GM21786 (cell line): ENCODE measurements around the gene SLC7A6.
"Not testable (repeated sequence)": the region's sequence is repeated elsewhere in the genome, so short reads cannot be mapped to it uniquely, and the experiment has no call there.

Source experiments
- ATAC-seq: cut with Tn5 transposase; IDR thresholded peaks from one replicate; pipeline ENCODE4 v1.9.1; 2021; ENCODE audit not compliant: unreplicated experiment

SLC7A6 gene

DNA sequence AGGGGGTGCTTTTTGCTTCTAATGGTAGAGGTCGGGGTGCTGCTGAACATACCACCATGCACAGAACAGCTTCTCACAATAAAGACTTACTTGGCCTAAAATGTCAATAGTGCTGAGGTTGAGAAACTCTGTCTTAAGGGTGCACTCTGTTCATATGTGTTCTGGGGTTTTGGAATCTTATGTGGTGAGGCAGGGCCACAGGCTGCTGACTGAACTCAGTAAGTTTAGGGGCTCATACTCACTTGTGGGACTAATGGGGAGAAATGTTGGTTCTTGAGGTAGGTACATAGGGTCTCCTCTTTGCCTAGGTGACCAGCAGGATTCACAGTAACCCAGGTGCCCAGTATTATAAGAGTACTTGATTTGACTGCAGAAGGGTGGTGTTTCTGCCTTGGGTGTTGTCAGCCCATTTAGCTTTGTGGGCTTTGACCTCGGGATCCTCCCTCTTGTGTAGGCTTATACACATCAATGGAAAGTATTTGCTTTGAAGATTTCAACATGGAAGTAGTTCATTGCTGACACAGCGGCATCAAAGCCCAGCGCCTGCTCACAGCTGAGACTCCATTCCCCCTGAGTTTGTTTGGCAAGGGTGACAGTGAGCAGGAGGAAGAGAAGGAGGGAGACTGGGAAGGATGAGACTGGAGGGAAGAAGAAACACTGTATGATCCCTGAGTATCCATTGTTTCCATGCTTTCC lies 17.2 kb downstream of the SLC7A6 start:
- no peak for ATAC-seq

DNA sequence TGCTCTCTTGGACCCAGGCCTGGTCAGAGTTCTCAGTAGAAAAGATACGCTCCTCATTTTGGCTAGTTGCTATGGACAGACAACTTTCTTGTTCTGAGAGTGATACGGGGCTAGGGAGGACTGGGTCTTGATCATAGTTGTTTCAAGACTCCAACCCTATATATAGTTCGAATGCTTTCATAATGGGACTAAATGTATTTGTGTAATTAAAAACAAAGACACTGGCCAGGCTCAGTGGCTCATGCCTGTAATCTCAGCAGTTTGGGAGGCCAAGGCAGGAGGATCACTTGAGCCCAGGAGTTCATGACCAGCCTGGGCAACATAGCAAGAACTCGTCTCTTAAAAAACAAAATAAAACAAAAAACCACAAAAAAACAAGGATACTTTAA lies 17.7 kb downstream of the SLC7A6 start:
- no peak for ATAC-seq

DNA sequence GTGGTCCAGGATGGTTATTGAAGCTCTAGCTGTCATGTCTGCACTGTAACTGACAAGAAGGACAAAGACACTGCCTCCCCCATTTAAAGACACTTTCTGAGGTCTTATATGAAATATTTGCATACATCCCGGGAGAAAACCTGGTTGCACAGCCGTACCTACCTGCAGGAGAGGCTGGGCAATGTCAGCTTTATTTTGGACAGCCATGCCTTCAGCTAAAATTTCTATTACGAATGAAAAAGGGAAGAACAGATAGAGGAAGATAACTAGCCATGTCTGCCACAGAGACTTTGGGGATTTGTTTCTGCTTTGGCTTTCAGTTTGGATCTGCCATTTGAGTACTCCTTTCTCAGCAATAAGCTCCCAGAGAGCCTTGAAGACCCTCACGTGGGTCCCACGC lies 19.0 kb downstream of the SLC7A6 start:
- ATAC-seq = no peak

DNA sequence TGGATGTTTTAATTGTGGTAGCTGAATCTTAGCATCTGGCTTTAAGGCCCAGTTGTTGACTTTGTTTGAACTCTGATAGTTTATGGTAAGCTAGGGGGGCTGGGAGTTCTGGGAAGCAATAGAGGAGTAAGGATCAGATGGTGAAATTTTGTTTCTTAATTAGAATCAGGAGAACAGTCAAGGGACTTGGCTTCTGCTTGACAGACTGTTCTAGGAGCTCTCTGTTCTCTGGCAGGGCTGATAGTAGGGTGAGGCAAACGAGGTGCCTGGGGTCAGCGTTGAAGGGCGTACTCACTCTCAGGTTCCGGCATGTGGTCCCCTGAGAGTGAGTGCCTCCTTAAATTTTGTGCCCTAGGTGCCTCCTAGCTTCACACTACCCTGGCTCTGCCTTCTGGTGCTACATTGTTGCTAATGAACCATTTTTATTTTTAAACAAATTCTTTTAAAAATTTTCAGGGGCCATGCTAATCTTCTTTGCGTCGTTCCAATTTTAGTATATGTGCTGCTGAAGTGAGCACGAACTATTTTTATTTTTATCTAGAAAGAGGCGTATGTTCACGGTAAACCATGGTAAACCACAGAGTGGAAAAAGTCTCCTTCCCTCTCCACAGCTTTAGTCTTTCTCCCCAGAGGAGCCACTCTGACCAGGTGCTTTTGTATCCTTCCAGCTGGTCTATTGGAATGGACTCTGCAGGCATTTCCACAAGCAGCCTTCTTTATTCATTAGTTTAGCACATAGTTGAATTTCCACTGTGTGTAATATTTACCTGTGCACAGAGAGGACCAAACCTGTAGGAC lies 19.7 kb downstream of the SLC7A6 start:
- peak; percentile 50 for ATAC-seq

DNA sequence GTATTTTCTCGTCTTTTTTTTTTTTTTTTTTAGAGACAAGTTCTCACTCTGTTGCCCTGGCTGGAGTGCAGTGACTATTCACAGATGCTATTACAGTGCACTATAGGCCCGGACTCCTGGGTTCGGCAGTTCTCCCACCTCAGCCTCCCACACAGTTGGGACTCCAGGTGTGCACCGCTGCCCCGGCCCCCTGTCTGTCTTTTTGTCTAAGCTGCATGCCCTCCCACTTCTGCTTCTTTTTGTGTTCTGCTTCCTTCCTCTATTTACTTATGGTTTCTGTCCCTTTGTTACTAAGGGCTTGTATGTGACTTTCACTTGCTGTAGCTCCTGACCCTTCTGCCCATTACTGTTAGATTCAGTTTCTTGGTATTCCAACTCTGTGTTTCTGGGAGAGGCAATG lies 20.5 kb downstream of the SLC7A6 start:
- peak; percentile 45 for ATAC-seq

DNA sequence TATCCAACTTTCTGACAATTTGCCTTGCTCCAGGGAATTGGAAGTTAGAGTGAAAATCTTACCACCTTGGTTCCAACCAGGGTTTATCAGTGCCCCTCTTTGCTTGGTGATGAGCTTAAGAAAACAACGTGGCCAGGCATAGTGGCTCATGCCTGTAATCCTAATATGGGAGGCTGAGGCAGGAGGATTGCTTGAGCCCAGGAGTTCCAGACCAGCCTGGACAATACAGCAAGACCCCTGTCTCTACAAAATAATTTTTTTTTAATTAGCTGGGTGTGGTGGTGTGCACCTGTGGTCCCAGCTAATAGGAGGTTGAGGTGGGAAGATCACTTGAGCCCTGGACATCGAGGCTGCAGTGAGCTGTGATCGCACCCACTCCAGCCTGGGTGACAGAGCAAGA lies 21.4 kb downstream of the SLC7A6 start:
- no peak for ATAC-seq

DNA sequence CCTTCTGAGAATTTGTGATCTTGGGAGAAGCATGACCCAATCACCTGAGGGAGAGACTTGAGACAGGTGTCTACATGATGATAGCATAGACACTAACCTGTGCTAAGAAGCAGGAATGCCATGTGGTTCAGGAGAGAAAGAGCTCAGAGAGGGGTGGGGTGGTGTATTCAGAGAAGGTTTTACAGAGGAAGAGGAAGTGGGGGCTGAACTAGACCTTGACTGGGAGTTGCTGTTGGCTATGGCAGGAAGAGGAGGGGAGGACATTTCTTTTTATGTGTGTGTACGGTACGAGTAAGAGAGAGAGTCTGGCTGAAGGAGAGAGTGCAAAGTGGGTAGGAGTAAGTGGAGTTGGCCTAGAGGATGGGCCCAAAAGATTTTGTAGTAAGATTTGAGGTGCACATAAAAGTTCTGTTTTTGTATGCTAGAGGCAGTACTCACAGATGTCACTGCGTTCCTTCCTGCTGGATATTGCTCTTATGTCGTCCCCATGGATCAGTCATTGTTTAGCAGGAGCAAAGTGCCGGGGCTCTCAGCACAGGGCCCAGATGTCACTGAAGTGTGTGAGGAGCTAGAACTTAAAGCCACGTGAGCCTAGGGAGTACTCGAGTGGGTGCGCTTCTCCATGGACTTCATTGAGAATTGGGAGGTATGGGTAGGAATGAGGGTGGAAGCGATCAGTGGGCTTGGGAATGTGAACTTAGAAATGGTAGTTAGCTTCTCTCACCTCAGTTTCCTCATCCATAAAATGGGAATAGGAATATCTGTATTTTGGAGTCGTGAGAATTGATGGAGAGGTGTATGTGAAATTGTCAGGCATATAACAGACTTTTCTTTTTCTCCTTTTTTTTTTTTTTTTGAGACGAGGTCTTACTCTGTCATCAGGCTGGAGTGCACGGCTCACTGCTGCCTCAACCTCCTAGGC lies 22.1 kb downstream of the SLC7A6 start:
- ATAC-seq = no peak

DNA sequence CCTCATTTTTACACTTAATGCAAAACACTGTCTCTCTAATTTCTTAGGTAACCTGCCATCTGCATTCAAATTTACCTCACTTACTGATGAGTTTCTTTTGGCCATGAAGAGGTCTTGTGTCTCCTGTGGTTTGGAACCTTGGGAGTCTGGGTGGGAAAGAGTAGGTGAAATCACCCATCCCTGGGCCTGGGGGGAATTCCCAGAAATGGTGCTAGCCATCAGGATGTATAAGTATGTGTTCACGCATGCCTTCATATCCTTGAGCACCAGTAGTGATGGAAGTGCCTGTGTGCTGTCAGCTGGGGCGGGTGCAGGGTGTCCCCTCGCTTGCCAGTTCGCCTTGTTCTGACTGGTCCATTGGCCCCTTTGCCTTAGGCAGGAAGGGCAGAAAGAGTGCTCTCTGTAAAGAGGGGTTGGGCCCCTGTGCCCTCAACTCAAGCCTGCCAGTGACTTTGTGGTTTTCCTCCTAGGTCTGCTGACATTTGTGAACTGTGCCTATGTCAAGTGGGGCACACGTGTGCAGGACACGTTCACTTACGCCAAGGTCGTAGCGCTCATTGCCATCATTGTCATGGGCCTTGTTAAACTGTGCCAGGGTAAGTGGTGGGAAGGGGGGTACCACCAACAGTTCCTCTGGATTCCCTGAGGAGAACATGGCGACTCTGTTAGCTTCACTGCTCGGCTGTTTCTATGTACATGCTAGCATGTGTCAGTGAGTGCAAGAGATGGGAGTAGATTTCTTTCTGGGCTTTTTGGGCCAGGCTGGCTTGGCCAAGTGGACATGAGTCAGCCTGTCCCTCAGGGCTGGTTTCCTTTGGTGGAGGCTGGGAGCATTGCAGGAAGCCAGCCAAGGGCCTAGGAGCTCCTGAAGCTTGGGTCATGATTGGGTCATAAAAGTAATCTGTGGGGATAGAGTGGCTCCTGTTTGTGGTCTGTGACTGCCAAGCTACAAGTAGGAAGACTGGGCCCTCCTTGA lies 23.2 kb downstream of the SLC7A6 start:
- no peak for ATAC-seq

DNA sequence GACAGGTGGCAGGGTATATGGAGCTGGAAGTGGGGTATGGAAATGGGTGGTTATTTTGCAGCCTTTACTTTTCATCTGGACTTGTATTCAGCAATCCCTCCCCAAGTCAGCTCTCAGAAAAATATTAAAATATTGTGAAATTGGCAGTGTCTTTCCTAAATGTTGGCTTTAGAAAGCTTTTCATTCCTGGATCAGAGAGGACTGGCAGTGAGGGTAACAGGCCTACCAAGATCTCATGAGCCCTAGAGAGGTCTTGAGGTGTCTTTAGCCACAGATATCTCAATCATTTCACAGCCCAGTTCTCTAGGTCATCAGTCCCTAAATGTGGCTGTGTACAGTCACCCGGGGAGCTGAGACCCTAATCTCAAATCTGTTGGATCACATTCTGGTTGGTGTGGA lies 23.9 kb downstream of the SLC7A6 start:
- no peak for ATAC-seq

DNA sequence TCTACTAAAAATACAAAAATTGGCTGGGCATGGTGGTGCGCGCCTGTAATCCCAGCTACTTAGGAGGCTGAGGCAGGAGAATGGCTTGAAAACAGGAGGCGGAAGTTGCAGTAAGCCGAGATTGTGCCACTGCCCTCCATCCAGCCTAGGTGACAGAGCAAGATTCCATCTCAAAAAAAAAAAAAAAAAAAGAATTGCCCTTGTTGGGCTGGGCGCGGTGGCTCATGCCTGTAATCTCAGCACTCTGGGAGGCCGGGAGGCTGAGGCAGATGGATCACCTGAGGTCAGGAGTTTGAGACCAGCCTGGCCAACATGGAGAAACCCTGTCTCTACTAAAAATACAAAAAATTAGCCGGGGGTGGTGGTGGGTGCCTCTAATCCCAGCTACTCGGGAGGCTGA lies 24.5 kb downstream of the SLC7A6 start:
- not testable (repeated sequence) for ATAC-seq

DNA sequence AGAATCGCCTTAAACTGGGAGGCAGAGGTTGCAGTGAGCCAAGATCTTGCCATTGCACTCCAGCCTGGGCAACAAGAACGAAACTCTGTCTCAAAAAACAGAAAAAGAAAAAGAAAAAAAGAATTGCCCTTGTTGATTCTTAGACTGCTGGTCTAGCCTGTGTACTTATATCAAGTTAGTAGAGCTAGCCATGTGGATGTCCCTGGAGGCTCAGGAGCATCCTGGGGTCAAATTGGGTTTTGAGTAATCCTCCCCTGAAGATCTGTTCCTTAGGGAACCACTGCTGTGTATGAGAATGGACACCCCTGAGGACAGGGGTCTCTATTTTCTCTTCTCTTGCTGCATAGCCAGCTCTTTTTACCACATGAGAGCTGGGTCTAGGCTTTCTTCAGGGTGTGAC lies 24.9 kb downstream of the SLC7A6 start:
- peak; percentile 7 for ATAC-seq

DNA sequence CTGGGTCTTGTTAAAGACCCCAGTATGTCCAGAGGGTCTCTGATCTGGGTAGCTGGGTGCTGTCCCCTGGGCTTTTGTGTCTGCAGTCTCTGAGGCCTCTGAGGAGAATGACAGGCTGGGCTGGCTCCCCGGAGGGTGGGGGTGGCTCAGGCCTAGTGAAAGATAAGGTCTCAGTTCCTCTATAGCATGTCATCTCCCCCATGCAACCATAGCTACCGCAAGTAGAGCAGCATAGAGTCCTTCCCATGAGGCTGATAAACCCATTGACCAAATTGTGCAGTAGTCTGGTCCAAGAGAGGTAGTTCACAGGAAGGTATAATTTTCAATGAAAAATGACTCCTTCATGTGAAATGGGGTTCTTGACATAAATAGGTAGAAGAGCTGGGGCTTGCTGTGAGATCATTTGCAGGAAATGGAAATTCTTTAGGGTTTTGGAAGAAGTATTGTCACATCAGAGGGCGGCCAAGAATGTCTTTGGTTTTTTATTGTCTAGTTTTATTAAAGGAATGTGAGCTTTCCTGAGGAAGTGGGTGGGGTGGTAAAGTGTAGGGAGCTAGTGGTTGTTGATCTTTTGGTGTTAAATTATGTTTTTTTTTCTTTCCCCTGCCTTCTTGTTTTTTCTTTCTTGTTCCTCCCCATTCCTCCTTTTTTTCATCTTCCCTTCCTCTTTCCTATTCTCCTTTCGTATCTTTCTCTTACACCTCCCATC lies 25.4 kb downstream of the SLC7A6 start:
- peak; percentile 84 for ATAC-seq

DNA sequence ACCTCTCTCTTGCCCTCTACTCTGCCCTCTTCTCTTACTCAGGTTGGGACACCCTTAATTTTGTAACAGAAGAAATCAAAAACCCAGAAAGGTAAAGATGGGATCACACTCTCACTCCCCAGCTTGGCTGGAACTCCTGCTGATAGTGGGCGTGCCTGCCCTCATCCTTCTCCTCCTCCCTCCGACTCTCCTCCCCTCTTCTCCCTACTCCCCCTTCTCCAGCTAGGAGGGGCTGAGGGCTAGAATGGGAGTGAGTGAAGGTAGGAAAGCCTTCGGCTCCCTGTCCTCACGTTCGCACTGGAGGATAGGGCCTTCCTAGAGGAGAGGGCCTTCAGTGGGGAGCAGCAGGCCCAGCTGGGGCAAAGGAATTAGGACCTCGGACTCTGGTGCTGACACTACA lies 26.1 kb downstream of the SLC7A6 start:
- ATAC-seq = no peak

DNA sequence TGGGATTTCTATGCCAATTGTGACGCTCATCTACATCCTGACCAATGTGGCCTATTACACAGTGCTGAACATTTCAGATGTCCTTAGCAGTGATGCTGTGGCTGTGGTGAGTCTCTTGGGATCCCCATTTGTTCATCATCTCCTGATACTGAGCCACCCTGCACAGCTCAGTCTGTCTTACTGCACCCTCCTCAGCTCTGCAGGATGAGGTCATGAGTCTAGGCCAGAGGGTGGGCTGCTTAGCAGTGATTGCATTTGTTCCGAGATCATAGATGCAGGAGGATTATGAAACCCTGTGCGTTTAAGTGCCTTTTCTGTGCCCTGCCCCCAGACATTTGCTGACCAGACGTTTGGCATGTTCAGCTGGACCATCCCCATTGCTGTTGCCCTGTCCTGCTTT lies 26.9 kb downstream of the SLC7A6 start:
- ATAC-seq = no peak

DNA sequence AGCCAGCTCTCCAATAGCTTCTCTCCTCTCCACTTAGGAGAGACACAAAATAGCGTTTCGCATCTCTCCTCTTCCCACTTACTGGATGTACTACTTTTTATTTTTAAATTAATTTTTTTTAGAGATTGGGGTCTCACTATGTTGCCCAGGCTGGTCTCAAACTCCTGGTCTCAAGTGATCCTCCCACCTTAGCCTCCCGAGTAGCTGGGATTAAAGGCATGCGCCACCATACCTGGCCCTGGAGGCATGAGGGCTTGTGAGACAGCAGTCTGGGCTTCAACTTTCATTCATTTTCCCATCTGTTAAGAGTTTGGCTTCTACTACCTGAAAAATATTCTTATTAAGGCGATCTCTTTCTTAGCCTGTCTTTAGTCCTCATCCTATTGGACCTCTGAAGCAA lies 28.1 kb downstream of the SLC7A6 start:
- ATAC-seq = no peak

DNA sequence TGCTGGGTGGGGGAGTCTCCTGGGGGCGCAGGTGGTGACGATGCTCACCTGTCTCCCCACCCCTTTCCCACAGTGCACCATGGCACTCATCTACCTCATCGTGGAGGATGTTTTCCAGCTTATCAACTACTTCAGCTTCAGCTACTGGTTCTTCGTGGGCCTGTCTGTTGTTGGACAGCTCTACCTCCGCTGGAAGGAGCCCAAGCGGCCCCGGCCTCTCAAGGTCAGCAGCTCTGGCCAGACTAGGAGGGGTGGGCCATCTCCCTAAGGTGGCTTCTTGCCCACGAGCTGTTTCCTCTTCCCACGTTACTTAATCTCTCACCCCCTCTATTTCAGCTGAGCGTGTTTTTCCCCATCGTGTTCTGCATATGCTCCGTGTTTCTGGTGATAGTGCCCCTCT lies 32.0 kb downstream of the SLC7A6 start:
- ATAC-seq = no peak

DNA sequence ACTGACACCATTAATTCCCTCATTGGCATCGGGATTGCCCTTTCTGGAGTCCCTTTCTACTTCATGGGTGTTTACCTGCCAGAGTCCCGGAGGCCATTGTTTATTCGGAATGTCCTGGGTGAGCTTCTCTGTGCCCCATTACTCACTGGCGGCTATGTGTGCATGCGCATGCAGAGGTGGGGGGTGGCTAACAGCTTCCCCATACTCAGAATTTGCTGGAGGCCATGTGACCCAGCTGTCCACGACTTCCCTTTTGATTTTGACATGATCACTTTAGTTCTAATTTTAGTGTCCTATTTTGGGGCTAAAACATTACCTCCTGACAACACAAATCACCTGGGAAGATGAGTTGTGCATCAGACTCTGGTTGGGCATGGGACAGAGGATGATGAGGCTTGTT lies 32.4 kb downstream of the SLC7A6 start:
- no peak for ATAC-seq

DNA sequence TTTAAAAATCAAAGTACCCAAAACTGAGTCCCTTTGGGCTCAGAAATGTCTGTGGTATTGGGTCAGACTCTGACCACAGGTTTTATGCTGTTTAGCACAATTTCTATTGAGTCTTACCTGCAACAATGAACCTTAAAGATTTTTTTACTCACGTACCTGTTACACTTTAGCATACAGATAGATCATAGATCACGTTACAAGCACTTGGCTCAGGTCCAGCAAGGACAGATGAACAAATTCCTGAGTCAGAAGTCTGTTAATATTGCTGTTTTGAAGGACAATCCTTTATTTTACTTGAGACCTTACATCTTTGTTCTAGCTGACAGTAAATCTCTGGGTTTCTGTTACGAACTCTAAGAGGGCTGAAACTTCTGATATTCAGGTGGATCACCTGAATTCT lies 33.6 kb downstream of the SLC7A6 start:
- ATAC-seq = no peak

DNA sequence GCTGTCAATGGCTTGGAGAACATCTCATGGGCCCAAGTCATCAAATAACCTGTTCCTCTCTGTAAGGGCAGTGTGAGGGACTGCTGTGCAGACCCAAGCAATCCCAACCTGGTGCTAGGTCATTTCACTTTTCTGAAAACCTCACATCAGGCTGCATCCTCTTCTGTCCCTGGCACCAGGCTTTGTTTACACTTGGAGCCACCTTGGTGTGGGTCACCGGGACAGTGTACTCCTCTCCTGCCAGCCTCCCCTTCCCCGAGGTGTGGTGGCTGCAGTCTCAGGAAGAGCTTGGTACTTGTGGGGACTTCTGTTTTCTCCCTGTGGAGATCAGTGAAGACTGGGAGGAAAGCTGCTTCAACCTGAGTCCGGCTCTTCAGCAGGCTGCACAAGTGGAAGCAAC lies 34.0 kb downstream of the SLC7A6 start:
- ATAC-seq = no peak
